Measurements from ENCODE around the gene CALB2.

DNA sequence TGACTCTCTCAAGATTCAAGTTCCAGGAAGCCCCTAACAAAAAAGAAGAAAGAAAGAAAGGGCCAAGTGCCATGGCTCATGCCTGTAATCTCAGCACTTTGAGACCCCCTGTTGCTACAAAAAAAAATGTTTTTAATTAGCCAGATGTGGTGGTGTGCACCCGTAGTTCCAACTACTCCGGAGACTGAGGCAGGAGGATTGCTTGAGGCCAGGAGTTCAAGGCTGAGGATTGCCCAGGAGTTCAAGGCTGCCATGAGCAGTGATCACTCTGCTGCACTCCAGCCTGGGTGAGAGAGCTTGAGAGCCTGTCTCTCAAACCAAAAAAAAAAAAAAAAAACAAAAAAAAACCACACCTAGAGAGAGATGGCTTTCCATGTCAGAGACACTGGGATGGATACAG, 64.5 kb downstream of the CALB2 start:
- TF ChIP-seq, protein P1, sequence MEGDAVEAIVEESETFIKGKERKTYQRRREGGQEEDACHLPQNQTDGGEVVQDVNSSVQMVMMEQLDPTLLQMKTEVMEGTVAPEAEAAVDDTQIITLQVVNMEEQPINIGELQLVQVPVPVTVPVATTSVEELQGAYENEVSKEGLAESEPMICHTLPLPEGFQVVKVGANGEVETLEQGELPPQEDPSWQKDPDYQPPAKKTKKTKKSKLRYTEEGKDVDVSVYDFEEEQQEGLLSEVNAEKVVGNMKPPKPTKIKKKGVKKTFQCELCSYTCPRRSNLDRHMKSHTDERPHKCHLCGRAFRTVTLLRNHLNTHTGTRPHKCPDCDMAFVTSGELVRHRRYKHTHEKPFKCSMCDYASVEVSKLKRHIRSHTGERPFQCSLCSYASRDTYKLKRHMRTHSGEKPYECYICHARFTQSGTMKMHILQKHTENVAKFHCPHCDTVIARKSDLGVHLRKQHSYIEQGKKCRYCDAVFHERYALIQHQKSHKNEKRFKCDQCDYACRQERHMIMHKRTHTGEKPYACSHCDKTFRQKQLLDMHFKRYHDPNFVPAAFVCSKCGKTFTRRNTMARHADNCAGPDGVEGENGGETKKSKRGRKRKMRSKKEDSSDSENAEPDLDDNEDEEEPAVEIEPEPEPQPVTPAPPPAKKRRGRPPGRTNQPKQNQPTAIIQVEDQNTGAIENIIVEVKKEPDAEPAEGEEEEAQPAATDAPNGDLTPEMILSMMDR (optimal IDR thresholded peaks at IDR 0.05 in 1 of 3, IDR thresholded peaks at IDR 0.05 in 1 of 3, conservative IDR thresholded peaks at IDR 0.05 in 1 of 3; ENCODE audit: extremely low read depth in 1 of 3, insufficient read depth in 2 of 3, low read length in 3 of 3), result no peak
- no peak for TF ChIP-seq EZH2 (IDR thresholded peaks at IDR 0.05; ENCODE audit: low read length)
